ENCODE measurements around the gene FAM72B. TPM values are rescaled to one million over a fixed set of nuclear protein-coding genes. Genes with fewer than 3 reads are reported as not detected.
"Not testable (repeated sequence)": the region's sequence is repeated elsewhere in the genome, so short reads cannot be mapped to it uniquely, and the experiment has no call there.

FAM72B gene
- total RNA-seq, 1 donor: 1.4 TPM

DNA sequence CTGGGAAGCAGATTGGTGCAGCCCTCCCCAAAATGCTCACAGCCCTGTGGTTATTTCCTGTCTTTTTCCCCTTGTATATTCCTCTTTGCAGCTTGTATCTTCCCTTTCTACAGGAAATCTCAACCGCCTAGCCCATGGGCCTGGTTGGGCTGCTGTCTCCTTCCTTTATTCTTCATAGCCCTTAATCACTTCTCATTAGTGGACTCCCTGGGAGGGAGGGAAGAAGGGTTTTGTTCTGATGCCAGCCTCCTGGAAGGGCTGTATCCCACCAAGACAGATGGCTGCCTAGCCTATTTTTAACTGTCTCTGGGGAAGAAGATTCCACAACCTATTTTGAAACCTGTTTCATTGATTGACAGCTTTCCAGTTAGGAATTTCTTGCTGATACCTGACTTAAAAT lies 32.5 kb upstream of the FAM72B start:
- H3K79me2 ChIP-seq (ENCODE audit: insufficient read depth, low read length); H3K9me3 ChIP-seq (ENCODE audit: low read depth, low read length): not testable (repeated sequence)

DNA sequence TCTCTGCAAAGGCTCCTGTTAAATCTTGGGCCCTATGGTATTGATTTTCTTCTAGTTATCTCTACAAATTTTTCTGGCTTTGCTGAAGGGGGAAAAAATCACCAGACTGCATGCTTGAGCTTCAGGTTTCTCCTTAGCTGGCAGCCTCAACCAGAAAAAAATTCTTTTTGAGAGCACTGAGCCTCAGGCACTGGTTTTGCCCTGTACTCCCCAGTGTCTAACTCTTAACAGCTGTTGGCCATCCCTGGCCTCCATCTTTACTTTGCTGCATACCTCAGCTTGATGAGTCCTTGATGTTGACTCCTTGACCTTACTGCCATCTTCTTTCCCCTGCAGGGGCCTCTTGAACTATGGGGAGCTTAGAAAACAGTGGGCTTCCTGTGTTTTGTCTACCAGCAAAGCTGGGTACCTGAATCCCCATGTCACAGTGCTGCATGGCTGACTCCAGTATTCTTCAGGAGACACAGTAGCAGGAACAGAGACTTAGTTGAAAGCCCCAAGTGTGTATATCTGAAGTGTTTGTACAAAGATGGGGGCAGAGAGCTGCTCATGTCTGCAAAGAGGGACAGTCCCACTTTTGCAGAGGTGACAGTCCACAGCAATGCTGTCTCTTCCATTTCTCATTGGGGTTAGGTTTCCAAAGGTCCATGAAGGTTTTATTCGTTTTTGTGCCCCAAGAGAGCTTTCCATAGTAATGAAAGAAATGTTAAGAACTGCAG lies 31.7 kb upstream of the FAM72B start:
- H3K27me3 ChIP-seq (ENCODE audit: insufficient read depth, low read length); H4K20me1 ChIP-seq (ENCODE audit: insufficient read depth, low read length); H3K4me1 ChIP-seq (ENCODE audit: insufficient read depth, low read length); H3K4me3 ChIP-seq (ENCODE audit: insufficient read depth, low read length); H3K9me3 ChIP-seq (ENCODE audit: low read depth, low read length); H3K4me2 ChIP-seq (ENCODE audit: insufficient read depth, low read length); H3K36me3 ChIP-seq (ENCODE audit: insufficient read depth, low read length); H3K27ac ChIP-seq (ENCODE audit: low read depth, low read length); H3K79me2 ChIP-seq (ENCODE audit: insufficient read depth, low read length); H2AFZ ChIP-seq (ENCODE audit: low read length); DNase-seq (ENCODE audit: insufficient read length, low spot score, missing footprints): not testable (repeated sequence)

More for the DNA sequence above, 32.5 kb upstream of the FAM72B start:
- not testable (repeated sequence) for DNase-seq (ENCODE audit: insufficient read length, low spot score, missing footprints); H3K36me3 ChIP-seq (ENCODE audit: insufficient read depth, low read length); H4K20me1 ChIP-seq (ENCODE audit: insufficient read depth, low read length); H2AFZ ChIP-seq (ENCODE audit: low read length); H3K27ac ChIP-seq (ENCODE audit: low read depth, low read length); H3K4me3 ChIP-seq (ENCODE audit: insufficient read depth, low read length); H3K27me3 ChIP-seq (ENCODE audit: insufficient read depth, low read length); H3K4me2 ChIP-seq (ENCODE audit: insufficient read depth, low read length); H3K4me1 ChIP-seq (ENCODE audit: insufficient read depth, low read length)

GRCh38 chr1:121214544-121215156 lies 30.5 kb upstream of the FAM72B start:
- not testable (repeated sequence) for H2AFZ ChIP-seq (ENCODE audit: low read length)

GRCh38 chr1:121213491-121213890 lies 29.4 kb upstream of the FAM72B start:
- not testable (repeated sequence) for H3K79me2 ChIP-seq (ENCODE audit: insufficient read depth, low read length); H3K27ac ChIP-seq (ENCODE audit: low read depth, low read length); H3K4me1 ChIP-seq (ENCODE audit: insufficient read depth, low read length); H3K36me3 ChIP-seq (ENCODE audit: insufficient read depth, low read length); H4K20me1 ChIP-seq (ENCODE audit: insufficient read depth, low read length); H3K4me3 ChIP-seq (ENCODE audit: insufficient read depth, low read length); H3K9me3 ChIP-seq (ENCODE audit: low read depth, low read length); H3K27me3 ChIP-seq (ENCODE audit: insufficient read depth, low read length); H3K4me2 ChIP-seq (ENCODE audit: insufficient read depth, low read length); DNase-seq (ENCODE audit: insufficient read length, low spot score, missing footprints); H2AFZ ChIP-seq (ENCODE audit: low read length)

More at GRCh38 chr1:121214544-121215156, 30.5 kb upstream of the FAM72B start:
- H3K27me3 ChIP-seq (ENCODE audit: insufficient read depth, low read length); H3K4me2 ChIP-seq (ENCODE audit: insufficient read depth, low read length); H3K36me3 ChIP-seq (ENCODE audit: insufficient read depth, low read length); H3K79me2 ChIP-seq (ENCODE audit: insufficient read depth, low read length); H3K9me3 ChIP-seq (ENCODE audit: low read depth, low read length); H3K4me3 ChIP-seq (ENCODE audit: insufficient read depth, low read length); H3K4me1 ChIP-seq (ENCODE audit: insufficient read depth, low read length); DNase-seq (ENCODE audit: insufficient read length, low spot score, missing footprints); H3K27ac ChIP-seq (ENCODE audit: low read depth, low read length); H4K20me1 ChIP-seq (ENCODE audit: insufficient read depth, low read length): not testable (repeated sequence)

- not testable (repeated sequence) for DNase-seq (ENCODE audit: insufficient read length, low spot score, missing footprints); H3K4me1 ChIP-seq (ENCODE audit: insufficient read depth, low read length); H3K4me2 ChIP-seq (ENCODE audit: insufficient read depth, low read length); H3K27ac ChIP-seq (ENCODE audit: low read depth, low read length); H3K79me2 ChIP-seq (ENCODE audit: insufficient read depth, low read length); H2AFZ ChIP-seq (ENCODE audit: low read length); H3K4me3 ChIP-seq (ENCODE audit: insufficient read depth, low read length); H3K27me3 ChIP-seq (ENCODE audit: insufficient read depth, low read length); H4K20me1 ChIP-seq (ENCODE audit: insufficient read depth, low read length); H3K36me3 ChIP-seq (ENCODE audit: insufficient read depth, low read length); H3K9me3 ChIP-seq (ENCODE audit: low read depth, low read length)
These were observed 26.6 kb upstream of the FAM72B start for GRCh38 chr1:121210778-121211177.

DNA sequence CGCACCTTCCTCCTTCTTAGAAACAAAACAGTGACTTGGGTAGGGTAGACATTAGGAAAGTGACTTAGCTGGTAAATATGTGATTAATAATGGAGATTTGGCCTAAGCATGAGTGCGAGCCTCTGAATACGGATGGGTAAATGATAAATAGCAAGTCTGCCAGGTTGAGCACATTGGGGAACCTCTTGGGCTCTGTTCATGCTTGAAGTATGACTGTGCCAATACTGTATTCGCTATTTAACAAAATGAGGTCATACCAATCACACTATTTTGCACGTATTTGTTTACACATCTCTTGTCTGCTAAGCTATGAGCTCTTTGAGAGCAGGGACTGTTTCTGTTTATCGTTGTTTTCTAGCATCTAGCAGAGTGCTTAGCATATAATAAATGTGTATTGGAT lies 24.2 kb upstream of the FAM72B start:
- not testable (repeated sequence) for H3K4me3 ChIP-seq (ENCODE audit: insufficient read depth, low read length); H3K4me1 ChIP-seq (ENCODE audit: insufficient read depth, low read length); H3K36me3 ChIP-seq (ENCODE audit: insufficient read depth, low read length); H2AFZ ChIP-seq (ENCODE audit: low read length); H4K20me1 ChIP-seq (ENCODE audit: insufficient read depth, low read length); H3K27ac ChIP-seq (ENCODE audit: low read depth, low read length); DNase-seq (ENCODE audit: insufficient read length, low spot score, missing footprints); H3K9me3 ChIP-seq (ENCODE audit: low read depth, low read length); H3K79me2 ChIP-seq (ENCODE audit: insufficient read depth, low read length); H3K4me2 ChIP-seq (ENCODE audit: insufficient read depth, low read length); H3K27me3 ChIP-seq (ENCODE audit: insufficient read depth, low read length)

GRCh38 chr1:121207328-121207727 lies 23.2 kb upstream of the FAM72B start:
- not testable (repeated sequence) for DNase-seq (ENCODE audit: insufficient read length, low spot score, missing footprints); H3K4me3 ChIP-seq (ENCODE audit: insufficient read depth, low read length); H3K27ac ChIP-seq (ENCODE audit: low read depth, low read length); H3K4me1 ChIP-seq (ENCODE audit: insufficient read depth, low read length); H3K9me3 ChIP-seq (ENCODE audit: low read depth, low read length); H2AFZ ChIP-seq (ENCODE audit: low read length); H3K27me3 ChIP-seq (ENCODE audit: insufficient read depth, low read length); H3K79me2 ChIP-seq (ENCODE audit: insufficient read depth, low read length); H3K36me3 ChIP-seq (ENCODE audit: insufficient read depth, low read length); H4K20me1 ChIP-seq (ENCODE audit: insufficient read depth, low read length); H3K4me2 ChIP-seq (ENCODE audit: insufficient read depth, low read length)

DNA sequence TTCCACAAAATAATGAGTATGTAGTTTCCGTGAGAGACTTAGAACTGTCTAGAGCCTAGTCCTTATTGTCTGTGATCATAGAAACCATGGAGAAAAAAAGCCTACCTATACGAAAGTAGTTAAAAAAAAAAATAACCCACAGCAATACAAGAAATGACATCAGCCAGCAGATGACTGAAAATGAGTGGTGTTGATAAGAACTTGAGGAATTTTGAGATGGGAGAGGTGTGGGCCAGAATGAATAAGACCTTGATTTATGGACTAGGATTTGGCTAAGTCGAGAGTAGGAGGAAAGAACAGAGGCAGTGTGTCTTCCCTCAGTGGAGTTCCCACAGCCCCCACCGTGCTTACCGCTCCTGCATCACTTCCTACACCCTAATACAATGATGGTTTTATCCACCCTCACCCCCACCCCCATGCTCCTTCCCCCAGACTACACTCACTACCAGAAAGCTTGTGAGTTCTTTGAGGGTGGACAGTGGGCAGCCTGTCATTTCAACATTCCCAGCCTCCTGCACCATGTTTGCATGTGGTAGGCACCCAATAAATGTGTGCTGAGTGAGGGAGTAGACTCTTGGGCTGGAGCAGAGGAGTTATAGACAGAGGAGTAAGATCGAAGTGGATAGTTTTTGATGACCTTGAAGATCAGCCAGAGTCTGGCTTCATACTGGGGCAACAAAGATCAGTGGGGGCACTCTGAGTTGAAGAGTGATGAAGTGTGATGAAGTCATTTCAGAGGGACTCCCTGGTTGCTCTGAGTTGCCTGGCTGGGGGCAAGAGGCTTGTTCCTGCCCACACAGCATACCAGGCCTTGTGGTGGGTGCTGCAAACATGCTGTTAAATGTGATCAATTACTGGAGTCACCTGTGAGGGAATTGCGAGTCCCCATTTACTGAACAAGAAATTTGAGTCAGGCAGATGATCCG lies 21.9 kb upstream of the FAM72B start:
- not testable (repeated sequence) for DNase-seq (ENCODE audit: insufficient read length, low spot score, missing footprints); H4K20me1 ChIP-seq (ENCODE audit: insufficient read depth, low read length); H3K4me1 ChIP-seq (ENCODE audit: insufficient read depth, low read length); H3K4me2 ChIP-seq (ENCODE audit: insufficient read depth, low read length); H3K36me3 ChIP-seq (ENCODE audit: insufficient read depth, low read length); H2AFZ ChIP-seq (ENCODE audit: low read length); H3K27me3 ChIP-seq (ENCODE audit: insufficient read depth, low read length); H3K4me3 ChIP-seq (ENCODE audit: insufficient read depth, low read length); H3K79me2 ChIP-seq (ENCODE audit: insufficient read depth, low read length); H3K9me3 ChIP-seq (ENCODE audit: low read depth, low read length)
- peak overlapping the region; percentile 48 for H3K27ac ChIP-seq (ENCODE audit: low read depth, low read length)

All from osteoblast (primary cell).